Testis (tissue), 2 donors: Measurements from ENCODE around the gene SLC36A4.

Source experiments
- POLR2A ChIP-seq: fragments of 450-650 bp; IDR thresholded peaks from one replicate; pipeline ENCODE4 v1.6.1; 2017; ENCODE audit warnings: antibody characterized with exemption, mild to moderate bottlenecking, moderate library complexity
- TF ChIP-seq, protein P1 (sequence below), 3 experiments: fragments of 450-650 bp in 2 of 3; fragments of 200-600 bp in 1 of 3; sonication (generic) in 1 of 3; IDR thresholded peaks; one replicate each; pipeline ENCODE4 v1.5.1; 2016 to 2019; ENCODE audit warnings: antibody characterized with exemption in 3 of 3, mild to moderate bottlenecking in 2 of 3, moderate library complexity in 1 of 3

DNA sequence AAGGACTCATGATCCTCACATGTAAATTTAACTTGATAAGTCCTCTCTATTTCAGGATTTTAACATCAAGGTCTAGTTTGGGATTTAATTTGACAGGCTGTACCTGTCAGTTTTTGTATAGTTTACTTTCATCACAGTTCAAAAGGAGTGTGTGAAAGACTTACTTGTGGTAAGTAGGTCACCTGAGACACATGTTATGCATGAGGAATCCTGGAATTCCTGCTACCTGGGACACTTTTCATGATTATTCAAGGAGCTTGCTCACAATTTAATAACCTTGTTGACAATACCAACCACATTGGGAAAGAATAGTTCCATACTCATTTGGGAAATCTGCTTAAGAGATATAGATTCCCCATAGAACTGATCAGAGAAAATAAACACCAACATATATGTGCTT is 15.8 kb upstream of the SLC36A4 start:
- TF ChIP-seq, protein P1, sequence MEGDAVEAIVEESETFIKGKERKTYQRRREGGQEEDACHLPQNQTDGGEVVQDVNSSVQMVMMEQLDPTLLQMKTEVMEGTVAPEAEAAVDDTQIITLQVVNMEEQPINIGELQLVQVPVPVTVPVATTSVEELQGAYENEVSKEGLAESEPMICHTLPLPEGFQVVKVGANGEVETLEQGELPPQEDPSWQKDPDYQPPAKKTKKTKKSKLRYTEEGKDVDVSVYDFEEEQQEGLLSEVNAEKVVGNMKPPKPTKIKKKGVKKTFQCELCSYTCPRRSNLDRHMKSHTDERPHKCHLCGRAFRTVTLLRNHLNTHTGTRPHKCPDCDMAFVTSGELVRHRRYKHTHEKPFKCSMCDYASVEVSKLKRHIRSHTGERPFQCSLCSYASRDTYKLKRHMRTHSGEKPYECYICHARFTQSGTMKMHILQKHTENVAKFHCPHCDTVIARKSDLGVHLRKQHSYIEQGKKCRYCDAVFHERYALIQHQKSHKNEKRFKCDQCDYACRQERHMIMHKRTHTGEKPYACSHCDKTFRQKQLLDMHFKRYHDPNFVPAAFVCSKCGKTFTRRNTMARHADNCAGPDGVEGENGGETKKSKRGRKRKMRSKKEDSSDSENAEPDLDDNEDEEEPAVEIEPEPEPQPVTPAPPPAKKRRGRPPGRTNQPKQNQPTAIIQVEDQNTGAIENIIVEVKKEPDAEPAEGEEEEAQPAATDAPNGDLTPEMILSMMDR (IDR thresholded peaks at IDR 0.05) = no peak
- no peak for TF ChIP-seq POLR2A
